ENCODE data around the gene ATP8A1. TPM values are rescaled to one million over a fixed set of nuclear protein-coding genes. Genes with fewer than 3 reads are reported as not detected.

ATP8A1 gene
- total RNA-seq, 1 donor from 2014 or later: 14.6 TPM

DNA sequence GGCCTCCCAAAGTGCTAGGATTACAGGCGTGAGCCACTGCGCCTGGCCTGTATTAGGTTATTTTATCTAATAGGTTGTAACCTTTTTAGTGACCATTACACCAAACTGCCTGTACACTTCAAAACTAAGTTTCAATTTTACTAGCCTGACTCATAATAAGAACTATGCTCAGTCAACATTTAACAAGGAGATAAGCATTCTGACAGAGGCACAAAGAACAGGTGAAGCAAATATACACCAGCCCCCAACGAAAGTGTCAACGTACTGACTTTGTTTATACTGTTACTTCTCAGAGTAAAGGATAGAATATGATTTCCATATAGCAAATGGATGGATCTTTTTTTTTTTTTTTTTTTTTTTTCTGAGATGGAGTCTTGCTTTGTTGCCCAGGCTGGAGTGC is 196.9 kb downstream of the ATP8A1 start:
- DNase-seq (ENCODE audit: missing footprints) (no peak), ATAC-seq (no peak)
- intact Hi-C loops (cut with DNase I): no loop called here

GRCh38 chr4:42458657-42459056 is 198.2 kb downstream of the ATP8A1 start:
- no peak for DNase-seq (ENCODE audit: missing footprints)
- ATAC-seq: no peak
- intact Hi-C loops (cut with DNase I): no loop called here

GRCh38 chr4:42454755-42455420 is 202.0 kb downstream of the ATP8A1 start:
- DNase-seq (ENCODE audit: missing footprints): no peak
- intact Hi-C loops (cut with DNase I): no loop called here
- ATAC-seq: no peak

- intact Hi-C loops (cut with DNase I): no loop called here
- no peak for DNase-seq (ENCODE audit: missing footprints)
- no peak for ATAC-seq
Measured at GRCh38 chr4:42453612-42454011, 203.3 kb downstream of the ATP8A1 start.

DNA sequence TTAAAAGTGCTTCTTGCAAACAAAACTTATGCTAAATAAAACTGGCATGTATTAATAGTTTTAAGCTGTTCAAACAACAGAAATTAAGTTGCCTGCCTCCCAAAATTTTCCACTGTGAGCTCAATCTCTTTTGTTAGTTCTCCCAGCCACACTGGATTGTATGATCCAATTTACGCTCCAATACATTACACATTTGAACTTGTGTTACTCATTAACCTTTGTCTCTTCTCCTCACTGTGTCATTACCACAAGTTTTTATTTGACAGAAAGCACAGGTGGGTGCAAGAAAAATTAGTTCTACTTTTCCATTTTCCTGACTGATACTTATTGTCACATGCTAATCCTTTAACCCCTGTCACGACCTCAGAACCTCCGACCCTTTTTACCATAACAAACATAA is 204.1 kb downstream of the ATP8A1 start:
- no peak for DNase-seq (ENCODE audit: missing footprints)
- ATAC-seq: no peak
- intact Hi-C loops (cut with DNase I): no loop called here

DNA sequence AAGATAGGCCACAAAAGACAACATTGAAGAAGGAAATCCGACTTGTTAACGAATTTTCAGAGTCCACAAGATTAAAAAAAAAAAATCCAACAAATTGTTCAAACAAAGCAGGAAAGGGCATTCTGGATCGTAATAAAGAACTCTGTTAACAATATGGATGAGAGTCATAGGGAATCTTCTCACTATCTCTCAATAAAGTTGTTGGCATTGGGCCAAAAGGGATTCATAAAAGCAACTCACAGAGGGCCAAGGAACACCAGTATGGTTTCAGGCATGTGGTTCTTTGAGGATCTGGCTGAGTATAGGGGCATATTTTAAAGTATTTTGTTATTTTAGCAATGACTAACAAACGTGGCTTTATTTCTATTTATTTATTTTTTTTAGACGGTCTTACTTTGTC is 210.1 kb downstream of the ATP8A1 start:
- intact Hi-C loops (cut with DNase I): no loop called here
- ATAC-seq (no peak), DNase-seq (ENCODE audit: missing footprints) (no peak)

DNA sequence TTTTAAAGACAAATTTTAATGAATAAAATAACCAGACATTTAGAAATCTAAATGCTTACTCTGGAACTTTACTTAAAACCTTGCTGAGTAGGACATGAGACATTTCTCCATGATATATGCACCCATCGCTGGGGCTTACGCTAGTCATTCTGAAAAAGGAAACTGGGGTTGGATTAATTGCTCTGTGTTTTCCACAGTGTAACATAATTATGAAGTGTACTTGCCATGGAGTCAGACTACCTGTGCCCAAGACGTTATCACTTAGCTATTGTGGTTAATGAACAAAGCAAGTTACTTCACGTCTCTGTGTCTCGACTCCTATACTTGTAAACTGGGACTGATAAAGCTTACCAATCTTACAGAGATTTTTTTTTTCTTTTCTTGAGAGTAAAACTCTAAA is 211.9 kb downstream of the ATP8A1 start:
- ATAC-seq (no peak), DNase-seq (ENCODE audit: missing footprints) (no peak)
- intact Hi-C loops (cut with DNase I): no loop called here

- ATAC-seq (no peak), DNase-seq (ENCODE audit: missing footprints) (no peak)
- intact Hi-C loops (cut with DNase I): no loop called here
Measured at GRCh38 chr4:42442601-42443000, 214.3 kb downstream of the ATP8A1 start.

DNA sequence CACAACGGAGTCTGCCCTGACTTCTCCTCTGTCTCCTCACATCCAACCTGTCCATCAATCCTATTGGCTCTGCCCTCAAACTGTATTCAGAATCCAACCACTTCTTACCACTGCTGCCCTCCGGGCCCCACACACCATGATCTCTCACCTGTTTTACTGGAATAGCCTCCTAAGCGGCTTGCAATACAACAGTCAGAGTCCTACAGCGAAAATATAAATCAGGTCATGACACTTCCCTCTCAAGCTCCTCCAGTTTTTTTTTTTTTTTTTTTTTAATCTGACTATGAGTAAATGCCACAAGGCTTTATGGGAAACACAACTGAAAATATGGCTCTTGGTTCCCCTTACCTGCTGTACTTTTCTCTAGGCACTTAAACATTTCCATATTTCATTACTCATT is 216.8 kb downstream of the ATP8A1 start:
- ATAC-seq: no peak
- DNase-seq (ENCODE audit: missing footprints): no peak
- intact Hi-C loops (cut with DNase I): no loop called here

DNA sequence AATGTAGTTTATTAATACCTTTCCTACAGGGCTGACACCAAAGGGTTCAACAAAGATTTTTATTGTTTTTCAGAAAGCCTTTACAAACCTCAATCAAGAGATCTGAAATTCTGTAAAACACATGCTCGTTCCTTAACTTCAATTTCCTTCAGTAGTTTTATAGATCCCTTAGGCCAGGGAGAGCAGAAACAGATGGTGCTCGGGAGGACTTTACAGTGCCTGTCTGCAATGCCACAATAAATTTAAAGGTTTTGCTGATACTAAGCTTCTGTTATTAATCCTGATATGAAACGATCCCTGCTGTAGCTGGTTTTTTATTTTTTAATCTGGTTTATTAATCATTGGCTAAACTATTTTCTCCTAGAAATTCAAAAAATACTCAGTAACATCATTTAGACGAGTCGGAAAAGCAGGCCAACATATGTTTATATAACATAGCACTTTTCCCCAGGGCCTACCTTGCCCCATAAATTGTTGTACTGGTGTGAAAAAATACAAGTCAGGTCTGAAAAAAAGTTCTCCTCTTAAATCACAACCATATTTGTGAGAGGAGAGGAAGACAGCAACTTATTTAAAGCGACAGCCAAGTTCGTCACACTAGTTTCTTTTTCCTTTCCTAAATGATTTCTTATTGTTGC is 219.9 kb downstream of the ATP8A1 start:
- ATAC-seq: no peak
- DNase-seq (ENCODE audit: missing footprints): no peak
- intact Hi-C loops (cut with DNase I): no loop called here

GRCh38 chr4:42428036-42428435 is 228.9 kb downstream of the ATP8A1 start:
- intact Hi-C loops (cut with DNase I): no loop called here
- DNase-seq (ENCODE audit: missing footprints) (no peak), ATAC-seq (no peak)

DNA sequence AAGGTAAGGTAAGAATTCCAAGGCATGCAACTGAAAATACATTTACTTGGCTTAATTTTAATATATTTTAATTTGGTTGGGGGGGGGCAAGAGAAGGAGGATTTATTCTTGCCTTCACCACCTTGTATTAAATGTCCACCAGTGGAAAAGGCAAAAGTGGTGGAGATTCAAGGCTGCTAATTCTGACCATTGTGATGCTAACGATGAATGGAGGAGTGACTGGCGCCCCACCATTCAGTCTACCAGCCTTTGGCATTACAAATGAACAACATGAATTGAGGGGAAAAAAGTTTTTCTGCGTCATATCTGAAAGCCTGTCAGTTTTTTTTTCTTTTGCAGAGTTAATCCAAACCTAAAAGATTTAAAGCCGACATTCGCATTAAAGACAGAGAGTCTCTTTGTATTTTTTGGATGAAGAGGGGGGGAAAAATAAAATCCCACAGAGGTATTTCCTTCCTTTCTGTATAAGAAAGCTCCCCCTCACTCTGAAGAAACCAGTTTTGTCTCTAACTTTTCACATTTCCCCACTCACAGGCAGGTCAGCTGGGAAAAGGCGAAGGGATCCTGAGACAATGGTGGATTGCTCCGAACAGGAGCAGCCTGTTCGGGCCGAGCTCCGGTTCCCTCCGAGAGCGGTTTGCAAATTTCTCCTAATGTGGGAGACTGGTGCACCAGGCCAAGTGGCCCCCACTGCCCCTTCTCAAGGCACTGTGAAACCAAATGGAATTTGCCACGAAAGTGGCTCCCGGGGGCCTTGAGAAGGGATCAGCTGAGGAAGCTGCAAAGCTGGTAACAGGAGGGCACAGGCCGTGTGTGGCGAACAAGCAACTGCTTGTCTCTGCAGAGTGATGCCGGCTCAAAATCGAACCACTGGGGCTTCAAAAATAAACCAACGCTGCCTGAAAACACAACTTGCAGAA is 231.5 kb downstream of the ATP8A1 start:
- ATAC-seq (no peak), DNase-seq (ENCODE audit: missing footprints) (no peak)
- intact Hi-C loops (cut with DNase I): no loop called here

GRCh38 chr4:42420140-42420539 is 236.8 kb downstream of the ATP8A1 start:
- DNase-seq (ENCODE audit: missing footprints) (no peak), ATAC-seq (no peak)
- intact Hi-C loops (cut with DNase I): no loop called here

DNA sequence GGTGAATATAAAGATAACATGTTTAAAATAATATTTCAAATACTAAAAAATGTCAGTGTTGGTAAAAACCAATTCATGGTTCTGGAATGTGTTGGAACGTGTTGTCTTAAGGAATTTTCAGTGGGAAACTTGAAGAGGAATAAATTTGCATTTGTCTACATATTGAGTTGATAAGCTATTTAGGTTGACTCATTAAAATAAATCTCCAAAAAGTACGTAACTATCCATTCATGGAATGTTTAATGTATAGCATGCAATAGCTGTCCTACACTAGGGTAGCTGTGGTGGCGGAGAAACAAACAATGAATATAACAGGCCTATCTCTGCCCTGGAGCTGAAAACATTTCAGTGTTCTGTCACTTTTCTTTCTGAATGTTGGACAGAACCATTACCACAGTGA is 239.4 kb downstream of the ATP8A1 start:
- ATAC-seq (no peak), DNase-seq (ENCODE audit: missing footprints) (no peak)
- intact Hi-C loops (cut with DNase I): no loop called here

GRCh38 chr4:42416017-42416416 is 240.9 kb downstream of the ATP8A1 start:
- ATAC-seq (no peak), DNase-seq (ENCODE audit: missing footprints) (no peak)
- intact Hi-C loops (cut with DNase I): no loop called here

GRCh38 chr4:42415281-42415680 is 241.6 kb downstream of the ATP8A1 start:
- no peak for ATAC-seq
- intact Hi-C loops (cut with DNase I): no loop called here
- no peak for DNase-seq (ENCODE audit: missing footprints)

DNA sequence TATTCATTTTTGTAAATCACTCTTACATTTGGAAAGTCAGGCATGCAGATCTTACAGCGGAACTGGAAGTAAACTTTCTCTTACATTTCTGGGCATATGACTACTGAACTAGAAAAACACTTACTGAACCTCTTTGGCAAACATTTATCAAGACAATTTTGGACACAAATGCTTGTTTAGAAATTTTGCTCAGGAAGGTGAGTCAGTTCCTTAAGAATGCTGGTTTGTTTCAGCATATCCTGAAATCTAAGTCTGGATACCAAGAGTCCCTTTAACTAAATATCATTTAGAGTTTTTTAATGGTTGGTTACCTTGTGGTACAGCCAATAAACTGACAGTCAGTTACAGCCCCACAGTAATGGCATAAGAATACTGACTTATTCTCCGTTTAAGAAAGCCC is 244.7 kb downstream of the ATP8A1 start:
- DNase-seq (ENCODE audit: missing footprints): no peak
- ATAC-seq: peak; percentile 72
- intact Hi-C loops (cut with DNase I): no loop called here

DNA sequence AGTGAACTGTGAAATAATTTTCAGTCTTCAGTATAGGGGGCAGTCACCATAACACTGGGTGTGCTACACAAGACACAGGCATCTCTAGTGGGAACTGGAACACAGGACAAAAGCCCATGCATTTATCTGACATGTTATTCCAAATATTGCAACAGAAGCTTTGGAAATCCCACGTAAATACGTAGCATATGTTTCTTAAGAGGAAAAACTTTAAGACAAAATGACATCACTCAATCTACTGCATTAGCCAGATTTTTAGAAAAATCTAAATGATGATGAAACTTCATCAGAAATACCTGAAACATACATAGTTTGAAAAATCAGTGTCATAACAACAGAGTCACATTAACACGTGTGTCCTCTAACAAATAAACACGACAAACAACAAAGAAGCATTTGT is 245.1 kb downstream of the ATP8A1 start:
- intact Hi-C loops (cut with DNase I): no loop called here
- no peak for ATAC-seq

GRCh38 chr4:42410446-42410845 is 246.5 kb downstream of the ATP8A1 start:
- no peak for DNase-seq (ENCODE audit: missing footprints)
- intact Hi-C loops (cut with DNase I): no loop called here

More for the DNA sequence above, 245.1 kb downstream of the ATP8A1 start:
- no peak for DNase-seq (ENCODE audit: missing footprints)

GRCh38 chr4:42404001-42404400 is 252.9 kb downstream of the ATP8A1 start:
- DNase-seq (ENCODE audit: missing footprints): no peak
- ATAC-seq: no peak
- intact Hi-C loops (cut with DNase I): no loop called here

More at GRCh38 chr4:42410446-42410845, 246.5 kb downstream of the ATP8A1 start:
- no peak for ATAC-seq

Measured in Right ventricle myocardium inferior (tissue), 1 donor.